ENCODE results near the gene GRK5. TPM values are rescaled to one million over a fixed set of nuclear protein-coding genes. Genes with fewer than 3 reads are reported as not detected.

Gene GRK5
- total RNA-seq, 1 experiment from 2014 or later, result 0.82 TPM

- Mint-ChIP-seq H3K27ac (ENCODE audit: low read depth, unreplicated experiment) (no peak overlapping the region), H3K9me3 (ENCODE audit: unreplicated experiment) (no peaks in the 10 kb centered on the region), H3K36me3 (ENCODE audit: insufficient read depth, unreplicated experiment) (no peaks in the 10 kb centered on the region), H3K4me1 (ENCODE audit: insufficient read depth, unreplicated experiment) (peaks cover 20% of the 10 kb centered on the region), H3K4me3 (ENCODE audit: unreplicated experiment) (no peak overlapping the region), H3K27me3 (ENCODE audit: insufficient read depth, unreplicated experiment) (no peaks in the 10 kb centered on the region)
- CTCF ChIA-PET, result no interaction called here
- no peak for DNase-seq (ENCODE audit: unreplicated experiment)
- POLR2A ChIA-PET, result no interaction called here
- intact Hi-C loops (cut with micrococcal nuclease), result no loop called here
- BruUV-seq (replicated peaks), result no TSS peak
- no peak for TF ChIP-seq CTCF (IDR thresholded peaks at IDR 0.05; ENCODE audit: unreplicated experiment)
Observed at GRCh38 chr10:119374236-119374635, 166.9 kb downstream of the GRK5 start.

GRCh38 chr10:119375574-119376272 lies 168.4 kb downstream of the GRK5 start:
- BruUV-seq (replicated peaks), result no TSS peak
- TF ChIP-seq CTCF (IDR thresholded peaks at IDR 0.05; ENCODE audit: unreplicated experiment), result no peak
- ChIA-PET POLR2A (interaction anchor here (0.6 kb wide), 2 partner anchors 36 to 157 kb away, joined by 3 read pairs; no protein-coding TSS in a partner anchor), CTCF (interaction anchor here (0.6 to 0.7 kb wide), 3 partner anchors 10 to 376 kb away, joined by 3 to 4 read pairs (median 3); no protein-coding TSS in a partner anchor)
- peak; percentile 42 for DNase-seq (ENCODE audit: unreplicated experiment)
- H3K36me3 Mint-ChIP-seq (ENCODE audit: insufficient read depth, unreplicated experiment), result no peaks in the 10 kb centered on the region
- no peak overlapping the region for H3K27ac Mint-ChIP-seq (ENCODE audit: low read depth, unreplicated experiment)
- no peak overlapping the region for H3K4me3 Mint-ChIP-seq (ENCODE audit: unreplicated experiment)
- peaks cover 19% of the 10 kb centered on the region for H3K4me1 Mint-ChIP-seq (ENCODE audit: insufficient read depth, unreplicated experiment)
- intact Hi-C loops (cut with micrococcal nuclease), result no loop called here
- no peaks in the 10 kb centered on the region for H3K9me3 Mint-ChIP-seq (ENCODE audit: unreplicated experiment)
- H3K27me3 Mint-ChIP-seq (ENCODE audit: insufficient read depth, unreplicated experiment), result no peaks in the 10 kb centered on the region

GRCh38 chr10:119377451-119377957 lies 170.1 kb downstream of the GRK5 start:
- Mint-ChIP-seq H3K4me3 (ENCODE audit: unreplicated experiment) (no peak overlapping the region), H3K27ac (ENCODE audit: low read depth, unreplicated experiment) (no peak overlapping the region), H3K36me3 (ENCODE audit: insufficient read depth, unreplicated experiment) (no peaks in the 10 kb centered on the region), H3K4me1 (ENCODE audit: insufficient read depth, unreplicated experiment) (peaks cover 10% of the 10 kb centered on the region), H3K27me3 (ENCODE audit: insufficient read depth, unreplicated experiment) (no peaks in the 10 kb centered on the region), H3K9me3 (ENCODE audit: unreplicated experiment) (no peaks in the 10 kb centered on the region)
- BruUV-seq (replicated peaks), result no TSS peak
- no peak for DNase-seq (ENCODE audit: unreplicated experiment)
- TF ChIP-seq CTCF (IDR thresholded peaks at IDR 0.05; ENCODE audit: unreplicated experiment), result no peak
- POLR2A ChIA-PET, result no interaction called here
- CTCF ChIA-PET, result interaction anchor here (0.6 kb wide), 1 partner anchor 64 kb away, joined by 4 read pairs; no protein-coding TSS in a partner anchor
- intact Hi-C loops (cut with micrococcal nuclease), result no loop called here

- H3K27me3 Mint-ChIP-seq (ENCODE audit: insufficient read depth, unreplicated experiment), result no peaks in the 10 kb centered on the region
- no TSS peak for BruUV-seq (replicated peaks)
- CTCF ChIA-PET, result interaction anchor here (0.6 kb wide), 1 partner anchor 64 kb away, joined by 4 read pairs; no protein-coding TSS in a partner anchor
- no peaks in the 10 kb centered on the region for H3K9me3 Mint-ChIP-seq (ENCODE audit: unreplicated experiment)
- POLR2A ChIA-PET, result no interaction called here
- TF ChIP-seq CTCF (IDR thresholded peaks at IDR 0.05; ENCODE audit: unreplicated experiment), result no peak
- DNase-seq (ENCODE audit: unreplicated experiment), result no peak
- no peak overlapping the region for H3K4me3 Mint-ChIP-seq (ENCODE audit: unreplicated experiment)
- no peak overlapping the region for H3K27ac Mint-ChIP-seq (ENCODE audit: low read depth, unreplicated experiment)
- intact Hi-C loops (cut with micrococcal nuclease), result no loop called here
- H3K36me3 Mint-ChIP-seq (ENCODE audit: insufficient read depth, unreplicated experiment), result no peaks in the 10 kb centered on the region
- peaks cover 10% of the 10 kb centered on the region for H3K4me1 Mint-ChIP-seq (ENCODE audit: insufficient read depth, unreplicated experiment)
Observed at GRCh38 chr10:119377958-119378736, 170.8 kb downstream of the GRK5 start.
